Anterior cingulate cortex (tissue), 58 donors: ENCODE measurements around the gene BLOC1S3.

Experiments
- DNase-seq, 58 donors: peaks; one replicate each; lab custom pipeline; 2025; lab: John Stamatoyannopoulos, UW

BLOC1S3 gene

GRCh38 chr19:45159971-45160324, 18.6 kb upstream of the BLOC1S3 start:
- no peak for DNase-seq

- no peak for DNase-seq
Measured at GRCh38 chr19:45160870-45161737, 17.5 kb upstream of the BLOC1S3 start, which contains the start of gene NKPD1. Gene NKPD1 (minus strand): TSS chr19:45160982. CDS start chr19:45160150, 832 bp downstream.

GRCh38 chr19:45161738-45162607, 16.6 kb upstream of the BLOC1S3 start:
- peak in 4 of 58 donors; percentile 3 to 25 (median 8) for DNase-seq

- no peak for DNase-seq
Measured at GRCh38 chr19:45162608-45163143, 15.9 kb upstream of the BLOC1S3 start.

GRCh38 chr19:45163156-45163555, 15.4 kb upstream of the BLOC1S3 start:
- DNase-seq = no peak

- DNase-seq = no peak
Measured at GRCh38 chr19:45163751-45164460, 14.7 kb upstream of the BLOC1S3 start.

GRCh38 chr19:45164577-45165335, 13.8 kb upstream of the BLOC1S3 start:
- DNase-seq = no peak

- DNase-seq = no peak
Measured at GRCh38 chr19:45166723-45167252, 11.8 kb upstream of the BLOC1S3 start.

- DNase-seq = no peak
Measured at GRCh38 chr19:45168767-45169351, 9.7 kb upstream of the BLOC1S3 start.

- DNase-seq = no peak
Measured at GRCh38 chr19:45169602-45170001, 9.0 kb upstream of the BLOC1S3 start.

GRCh38 chr19:45170146-45171106, 8.2 kb upstream of the BLOC1S3 start:
- DNase-seq = no peak

- DNase-seq = no peak
Measured at GRCh38 chr19:45171211-45171623, 7.4 kb upstream of the BLOC1S3 start.

- no peak for DNase-seq
Measured at GRCh38 chr19:45172173-45172572, 6.4 kb upstream of the BLOC1S3 start.

GRCh38 chr19:45172611-45173208, 5.9 kb upstream of the BLOC1S3 start:
- no peak for DNase-seq

- DNase-seq = no peak
Measured at GRCh38 chr19:45173816-45174215, 4.8 kb upstream of the BLOC1S3 start.

GRCh38 chr19:45175515-45176345, 2.9 kb upstream of the BLOC1S3 start:
- no peak for DNase-seq
